ENCODE data around the gene BRICD5. TPM values are rescaled to one million over a fixed set of nuclear protein-coding genes. Genes with fewer than 3 reads are reported as not detected.

BRICD5 gene
- total RNA-seq, 1 donor from 2014 or later: 7.8 TPM

GRCh38 chr16:2210009-2210332, 692 bp downstream of the BRICD5 start:
- no peak for TF ChIP-seq CTCF (IDR thresholded peaks at IDR 0.05)
- Histone ChIP-seq H3K4me3 (no peak overlapping the region), H3K36me3 (peaks cover 40% of the 10 kb centered on the region), H3K4me1 (peaks cover 40% of the 10 kb centered on the region), H3K27me3 (ENCODE audit: low read depth) (no peaks in the 10 kb centered on the region), H3K27ac (no peak overlapping the region), H3K9me3 (no peaks in the 10 kb centered on the region)
- ATAC-seq: no peak
- intact Hi-C loops (cut with DNase I): no loop called here
- DNase-seq: no peak

GRCh38 chr16:2209258-2210008, 1.2 kb downstream of the BRICD5 start:
- Histone ChIP-seq H3K9me3 (no peaks in the 10 kb centered on the region), H3K4me3 (no peak overlapping the region), H3K4me1 (peaks cover 45% of the 10 kb centered on the region), H3K36me3 (peaks cover 40% of the 10 kb centered on the region), H3K27ac (no peak overlapping the region), H3K27me3 (ENCODE audit: low read depth) (no peaks in the 10 kb centered on the region)
- peak; percentile 45 for DNase-seq
- intact Hi-C loops (cut with DNase I): no loop called here
- no peak for ATAC-seq
- TF ChIP-seq CTCF (IDR thresholded peaks at IDR 0.05): no peak

- H3K36me3 ChIP-seq: peaks cover 40% of the 10 kb centered on the region
These were observed 1.9 kb downstream of the BRICD5 start for GRCh38 chr16:2208772-2209171.

GRCh38 chr16:2208308-2208707, 2.4 kb downstream of the BRICD5 start:
- TF ChIP-seq CTCF (IDR thresholded peaks at IDR 0.05): no peak
- ATAC-seq (no peak), DNase-seq (peak; percentile 43)
- intact Hi-C loops (cut with DNase I): no loop called here
- H3K36me3 ChIP-seq: peaks cover 40% of the 10 kb centered on the region
- H3K4me3 ChIP-seq: no peak overlapping the region
- no peaks in the 10 kb centered on the region for H3K27me3 ChIP-seq (ENCODE audit: low read depth)
- no peak overlapping the region for H3K27ac ChIP-seq
- no peaks in the 10 kb centered on the region for H3K9me3 ChIP-seq
- H3K4me1 ChIP-seq: peaks cover 39% of the 10 kb centered on the region

More at GRCh38 chr16:2208772-2209171, 1.9 kb downstream of the BRICD5 start:
- no peak for DNase-seq
- Histone ChIP-seq H3K9me3 (no peaks in the 10 kb centered on the region), H3K4me1 (peaks cover 44% of the 10 kb centered on the region), H3K27ac (no peak overlapping the region), H3K4me3 (no peak overlapping the region), H3K27me3 (ENCODE audit: low read depth) (no peaks in the 10 kb centered on the region)
- ATAC-seq: no peak
- TF ChIP-seq CTCF (IDR thresholded peaks at IDR 0.05): no peak
- intact Hi-C loops (cut with DNase I): no loop called here

- intact Hi-C loops (cut with DNase I): no loop called here
These were observed 2.8 kb downstream of the BRICD5 start for GRCh38 chr16:2207872-2208271.

More at GRCh38 chr16:2207872-2208271, 2.8 kb downstream of the BRICD5 start:
- no peaks in the 10 kb centered on the region for H3K27me3 ChIP-seq (ENCODE audit: low read depth)
- DNase-seq (no peak), ATAC-seq (no peak)
- no peak overlapping the region for H3K4me3 ChIP-seq
- no peak overlapping the region for H3K27ac ChIP-seq
- H3K4me1 ChIP-seq: peaks cover 35% of the 10 kb centered on the region
- no peaks in the 10 kb centered on the region for H3K9me3 ChIP-seq
- H3K36me3 ChIP-seq: peaks cover 40% of the 10 kb centered on the region
- no peak for TF ChIP-seq CTCF (IDR thresholded peaks at IDR 0.05)
